MM.1S (cell line): Measurements from ENCODE around the gene CASP2.

Source experiments
- DNase-seq: peaks from one replicate; pipeline ENCODE4 v3.0.0-alpha.2; 2015
- H2AFZ ChIP-seq: fragments of 300-600 bp; sonication (generic); 2 replicates; pipeline ENCODE4 v1.6.0; 2016; ENCODE audit warnings: antibody characterized with exemption, low read length
- H3F3A ChIP-seq: fragments of 300-600 bp; sonication (generic); 2 replicates; pipeline ENCODE4 v1.6.1; 2016; ENCODE audit warnings: mild to moderate bottlenecking, antibody characterized with exemption, low read length, moderate library complexity, mixed read lengths; ENCODE audit not compliant: insufficient read depth
- H3K27ac ChIP-seq: fragments of 300-600 bp; sonication (generic); 2 replicates; pipeline ENCODE4 v1.5.1; 2016; ENCODE audit warnings: mild to moderate bottlenecking, low read length
- H3K27me3 ChIP-seq: fragments of 300-600 bp; sonication (generic); replicated peaks from 2 replicates; pipeline ENCODE4 v1.6.0; 2016; ENCODE audit warnings: low read length; ENCODE audit not compliant: insufficient read depth
- H3K36me3 ChIP-seq: fragments of 300-600 bp; sonication (generic); replicated peaks from 2 replicates; pipeline ENCODE4 v1.6.1; 2016; ENCODE audit warnings: mild to moderate bottlenecking, low read length, mixed read lengths; ENCODE audit not compliant: insufficient read depth
- H3K4me1 ChIP-seq: fragments of 300-600 bp; sonication (generic); 2 replicates; pipeline ENCODE4 v1.6.1; 2016; ENCODE audit warnings: low read length, mixed read lengths
- H3K4me2 ChIP-seq: fragments of 300-600 bp; sonication (generic); 2 replicates; pipeline ENCODE4 v1.6.0; 2016; ENCODE audit warnings: low read depth, low read length
- H3K4me3 ChIP-seq: fragments of 300-600 bp; sonication (generic); 2 replicates; pipeline ENCODE4 v1.5.1; 2016; ENCODE audit warnings: low read length, mixed read lengths
- H3K79me2 ChIP-seq: fragments of 300-600 bp; sonication (generic); 2 replicates; pipeline ENCODE4 v1.6.1; 2016; ENCODE audit warnings: mixed run types, low read length, mixed read lengths
- H3K9ac ChIP-seq: fragments of 300-600 bp; sonication (generic); 2 replicates; pipeline ENCODE4 v1.6.1; 2016; ENCODE audit warnings: low read length, mixed read lengths
- H3K9me2 ChIP-seq: fragments of 300-600 bp; sonication (generic); replicated peaks from 2 replicates; pipeline ENCODE4 v1.6.1; 2016; ENCODE audit warnings: mild to moderate bottlenecking, low read length, mixed read lengths; ENCODE audit not compliant: insufficient read depth
- H3K9me3 ChIP-seq: fragments of 300-600 bp; sonication (generic); replicated peaks from 2 replicates; pipeline ENCODE4 v1.6.1; 2016; ENCODE audit warnings: mild to moderate bottlenecking, low read length, mixed read lengths; ENCODE audit not compliant: insufficient read depth
- H4K20me1 ChIP-seq: fragments of 300-600 bp; sonication (generic); 2 replicates; pipeline ENCODE4 v1.6.1; 2016; ENCODE audit warnings: mild to moderate bottlenecking, low read length, moderate library complexity, mixed read lengths; ENCODE audit not compliant: insufficient read depth
- EZH2 ChIP-seq: fragments of 300-600 bp; sonication (generic); optimal IDR thresholded peaks from 2 replicates; pipeline ENCODE3; 2017; ENCODE audit warnings: low read depth, mild to moderate bottlenecking, antibody characterized with exemption, low read length, mixed read lengths
- EZH2phosphoT487 ChIP-seq: fragments of 300-600 bp; sonication (generic); IDR thresholded peaks from 2 replicates; pipeline ENCODE4 v1.6.1; 2018; ENCODE audit warnings: antibody characterized with exemption, low read length
- TF ChIP-seq, protein P1 (sequence below): fragments of 300-600 bp; sonication (generic); IDR thresholded peaks from 2 replicates; pipeline ENCODE4 v1.5.1; 2016; ENCODE audit warnings: antibody characterized with exemption, low read length, mixed read lengths

CASP2 gene

GRCh38 chr7:143345428-143345900 is 57.3 kb downstream of the CASP2 start:
- H3K9me3 ChIP-seq = no peaks in the 10 kb centered on the region
- H2AFZ ChIP-seq = no peak overlapping the region
- no peaks in the 10 kb centered on the region for H3K79me2 ChIP-seq
- no peak overlapping the region for H3K4me3 ChIP-seq
- no peaks in the 10 kb centered on the region for H3F3A ChIP-seq
- H3K9ac ChIP-seq = no peak overlapping the region
- H3K27me3 ChIP-seq = no peaks in the 10 kb centered on the region
- no peak for TF ChIP-seq EZH2phosphoT487
- TF ChIP-seq, protein P1, sequence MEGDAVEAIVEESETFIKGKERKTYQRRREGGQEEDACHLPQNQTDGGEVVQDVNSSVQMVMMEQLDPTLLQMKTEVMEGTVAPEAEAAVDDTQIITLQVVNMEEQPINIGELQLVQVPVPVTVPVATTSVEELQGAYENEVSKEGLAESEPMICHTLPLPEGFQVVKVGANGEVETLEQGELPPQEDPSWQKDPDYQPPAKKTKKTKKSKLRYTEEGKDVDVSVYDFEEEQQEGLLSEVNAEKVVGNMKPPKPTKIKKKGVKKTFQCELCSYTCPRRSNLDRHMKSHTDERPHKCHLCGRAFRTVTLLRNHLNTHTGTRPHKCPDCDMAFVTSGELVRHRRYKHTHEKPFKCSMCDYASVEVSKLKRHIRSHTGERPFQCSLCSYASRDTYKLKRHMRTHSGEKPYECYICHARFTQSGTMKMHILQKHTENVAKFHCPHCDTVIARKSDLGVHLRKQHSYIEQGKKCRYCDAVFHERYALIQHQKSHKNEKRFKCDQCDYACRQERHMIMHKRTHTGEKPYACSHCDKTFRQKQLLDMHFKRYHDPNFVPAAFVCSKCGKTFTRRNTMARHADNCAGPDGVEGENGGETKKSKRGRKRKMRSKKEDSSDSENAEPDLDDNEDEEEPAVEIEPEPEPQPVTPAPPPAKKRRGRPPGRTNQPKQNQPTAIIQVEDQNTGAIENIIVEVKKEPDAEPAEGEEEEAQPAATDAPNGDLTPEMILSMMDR = no peak
- no peak for TF ChIP-seq EZH2
- no peaks in the 10 kb centered on the region for H3K4me1 ChIP-seq
- H3K36me3 ChIP-seq = no peaks in the 10 kb centered on the region
- no peak overlapping the region for H3K27ac ChIP-seq
- H3K4me2 ChIP-seq = no peak overlapping the region
- DNase-seq = no peak
- H3K9me2 ChIP-seq = no peaks in the 10 kb centered on the region
- no peaks in the 10 kb centered on the region for H4K20me1 ChIP-seq

GRCh38 chr7:143346018-143346417 is 57.9 kb downstream of the CASP2 start:
- DNase-seq = no peak
- H3K36me3 ChIP-seq = no peaks in the 10 kb centered on the region
- H3F3A ChIP-seq = no peaks in the 10 kb centered on the region
- H3K9ac ChIP-seq = no peak overlapping the region
- no peaks in the 10 kb centered on the region for H3K9me3 ChIP-seq
- no peaks in the 10 kb centered on the region for H4K20me1 ChIP-seq
- no peak overlapping the region for H3K27ac ChIP-seq
- no peaks in the 10 kb centered on the region for H3K79me2 ChIP-seq
- H3K9me2 ChIP-seq = no peaks in the 10 kb centered on the region
- no peak overlapping the region for H3K4me2 ChIP-seq
- H3K27me3 ChIP-seq = no peaks in the 10 kb centered on the region
- H3K4me3 ChIP-seq = no peak overlapping the region
- H3K4me1 ChIP-seq = no peaks in the 10 kb centered on the region
- no peak overlapping the region for H2AFZ ChIP-seq
- TF ChIP-seq, protein P1 = no peak
- TF ChIP-seq EZH2 = no peak
- TF ChIP-seq EZH2phosphoT487 = no peak

- no peak overlapping the region for H3K9ac ChIP-seq
- no peak overlapping the region for H3K27ac ChIP-seq
- TF ChIP-seq, protein P1 = no peak
- TF ChIP-seq EZH2phosphoT487 (no peak), EZH2 (no peak)
- no peaks in the 10 kb centered on the region for H3F3A ChIP-seq
- no peaks in the 10 kb centered on the region for H3K9me2 ChIP-seq
- H3K4me1 ChIP-seq = no peaks in the 10 kb centered on the region
- H3K27me3 ChIP-seq = no peaks in the 10 kb centered on the region
- no peaks in the 10 kb centered on the region for H3K9me3 ChIP-seq
- no peak overlapping the region for H3K4me2 ChIP-seq
- H3K79me2 ChIP-seq = no peaks in the 10 kb centered on the region
- no peaks in the 10 kb centered on the region for H4K20me1 ChIP-seq
- no peaks in the 10 kb centered on the region for H3K36me3 ChIP-seq
- DNase-seq = no peak
- H3K4me3 ChIP-seq = no peak overlapping the region
- H2AFZ ChIP-seq = no peak overlapping the region
These were observed 59.8 kb downstream of the CASP2 start for GRCh38 chr7:143347950-143348349.
